Gastrocnemius medialis (tissue), 4 donors: ENCODE results near the gene SULF2. TPM values are rescaled to one million over a fixed set of nuclear protein-coding genes. Genes with fewer than 3 reads are reported as not detected.

Source experiments
- ATAC-seq, 2 donors: fragments of 150-250 bp; one replicate each; pipeline ENCODE4 v1.9.1; 2016
- DNase-seq, 2 donors: peaks; one replicate each; pipeline ENCODE4 v3.0.0-alpha.2; 2019
- H3K27ac ChIP-seq, 4 donors: fragments of 200-600 bp; sonication (generic); 1 replicate in 1 of 4; 2 replicates in 3 of 4; pipeline ENCODE4 v1.5.1; 2016 to 2018; ENCODE audit warnings: mild to moderate bottlenecking in 2 of 4, moderate library complexity in 1 of 4
- H3K27me3 ChIP-seq, 3 donors: fragments of 200-600 bp; sonication (generic) in 2 of 3; 1 replicate in 1 of 3; 2 replicates in 2 of 3; pipeline versions ENCODE4 v1.5.1 to v1.6.0; 2016 to 2019; ENCODE audit warnings: mild to moderate bottlenecking in 1 of 3, moderate library complexity in 1 of 3
- H3K36me3 ChIP-seq, 2 donors: fragments of 200-600 bp; sonication (generic) in 1 of 2; one replicate each; pipeline ENCODE4 v1.5.1; 2017 to 2018
- H3K4me1 ChIP-seq, 2 donors: fragments of 200-600 bp; sonication (generic) in 1 of 2; one replicate each; pipeline ENCODE4 v1.5.1; 2016 to 2017; ENCODE audit warnings: mild to moderate bottlenecking in 2 of 2
- H3K4me3 ChIP-seq, 4 donors: fragments of 200-600 bp; sonication (generic) in 3 of 4; 1 replicate in 1 of 4; 2 replicates in 3 of 4; pipeline ENCODE4 v1.5.1; 2016 to 2019; ENCODE audit warnings: mild to moderate bottlenecking in 2 of 4
- H3K9me3 ChIP-seq, 3 donors: fragments of 200-600 bp; sonication (generic) in 2 of 3; 1 replicate in 1 of 3; 2 replicates in 2 of 3; pipeline ENCODE4 v1.5.1; 2016 to 2019
- CTCF ChIP-seq, 5 experiments: fragments of 450-650 bp in 3 of 5; fragments of 200-600 bp in 2 of 5; sonication (generic) in 2 of 5; IDR thresholded peaks in 4 of 5; conservative IDR thresholded peaks in 1 of 5; 1 replicate in 4 of 5; 2 replicates in 1 of 5; pipeline ENCODE4 v1.5.1; 2016 to 2019; ENCODE audit warnings: antibody characterized with exemption in 5 of 5, mild to moderate bottlenecking in 3 of 5, moderate library complexity in 3 of 5
- POLR2A ChIP-seq, 2 donors: fragments of 450-650 bp; IDR thresholded peaks; one replicate each; pipeline ENCODE4 v1.6.1; 2017; ENCODE audit warnings: antibody characterized with exemption in 2 of 2, mild to moderate bottlenecking in 2 of 2, moderate library complexity in 2 of 2
- in situ Hi-C, 4 donors: fragments of 200-750 bp; cut with MboI; loops; one replicate each; pipeline versions ENCODE4 v1.15.0 to v1.8.0; 2017; ENCODE audit warnings: low sequenced_read_pairs in 4 of 4
- intact Hi-C: fragments of 100-400 bp; cut with DNase I; formaldehyde crosslinking; loops from one replicate; pipeline ENCODE4 v1.15.1; 2023; ENCODE audit warnings: low total_unique reads
- total RNA-seq, 4 donors: library from RNA; depleted of rRNA; stranded (reverse); fragments of >200 nt; gene quantifications; one replicate each; pipeline versions ENCODE4 v1.1.0 to v1.2.3, GENCODE V29; 2016

The SULF2 gene
- total RNA-seq, 4 donors from 2014 or later = 9.8 to 18.8 (median 16.8) TPM

GRCh38 chr20:47645632-47646031, 139.6 kb downstream of the SULF2 start:
- no peaks in the 10 kb centered on the region for H3K9me3 ChIP-seq
- in situ Hi-C loops = no loop called here
- ATAC-seq (no peak), DNase-seq (no peak)
- no peaks in the 10 kb centered on the region for H3K27me3 ChIP-seq
- H3K27ac ChIP-seq = no peak overlapping the region
- peaks cover 0 to 86% of the 10 kb centered on the region in 2 donors for H3K36me3 ChIP-seq
- intact Hi-C loops = no loop called here
- no peaks in the 10 kb centered on the region for H3K4me1 ChIP-seq
- no peak for TF ChIP-seq CTCF (IDR thresholded peaks at IDR 0.05 in 4 of 5, conservative IDR thresholded peaks at IDR 0.05 in 1 of 5)
- TF ChIP-seq POLR2A (IDR thresholded peaks at IDR 0.05) = no peak
- no peak overlapping the region for H3K4me3 ChIP-seq

- TF ChIP-seq POLR2A (IDR thresholded peaks at IDR 0.05) = no peak
- TF ChIP-seq CTCF (IDR thresholded peaks at IDR 0.05 in 4 of 5, conservative IDR thresholded peaks at IDR 0.05 in 1 of 5) = no peak
- no peak overlapping the region for H3K27ac ChIP-seq
- H3K4me3 ChIP-seq = no peak overlapping the region
- no peaks in the 10 kb centered on the region for H3K4me1 ChIP-seq
- no peak for DNase-seq
- intact Hi-C loops = no loop called here
- in situ Hi-C loops = no loop called here
- no peaks in the 10 kb centered on the region for H3K9me3 ChIP-seq
- no peaks in the 10 kb centered on the region for H3K27me3 ChIP-seq
- H3K36me3 ChIP-seq = peaks cover 0 to 87% of the 10 kb centered on the region in 2 donors
- no peak for ATAC-seq
Observed at GRCh38 chr20:47642624-47643023, 142.7 kb downstream of the SULF2 start.

- intact Hi-C loops = no loop called here
- Histone ChIP-seq H3K4me3 (no peak overlapping the region), H3K9me3 (no peaks in the 10 kb centered on the region), H3K27ac (no peak overlapping the region), H3K36me3 (peaks cover 0 to 87% of the 10 kb centered on the region in 2 donors), H3K27me3 (no peaks in the 10 kb centered on the region), H3K4me1 (no peaks in the 10 kb centered on the region)
- ATAC-seq = no peak
- TF ChIP-seq CTCF (IDR thresholded peaks at IDR 0.05 in 4 of 5, conservative IDR thresholded peaks at IDR 0.05 in 1 of 5) (no peak), POLR2A (IDR thresholded peaks at IDR 0.05) (no peak)
- no peak for DNase-seq
- in situ Hi-C loops = no loop called here
Observed at GRCh38 chr20:47642118-47642517, 143.2 kb downstream of the SULF2 start.

- Histone ChIP-seq H3K4me3 (no peak overlapping the region), H3K27me3 (no peaks in the 10 kb centered on the region), H3K27ac (no peak overlapping the region), H3K9me3 (no peaks in the 10 kb centered on the region), H3K4me1 (no peaks in the 10 kb centered on the region), H3K36me3 (peaks cover 5 to 87% of the 10 kb centered on the region in 2 donors)
- DNase-seq (no peak), ATAC-seq (no peak)
- TF ChIP-seq POLR2A (IDR thresholded peaks at IDR 0.05) (no peak), CTCF (IDR thresholded peaks at IDR 0.05 in 4 of 5, conservative IDR thresholded peaks at IDR 0.05 in 1 of 5) (no peak)
- in situ Hi-C loops (no loop called here), intact Hi-C loops (no loop called here)
Observed at GRCh38 chr20:47638851-47639250, 146.4 kb downstream of the SULF2 start.

GRCh38 chr20:47635256-47635655, 150.0 kb downstream of the SULF2 start:
- no peaks in the 10 kb centered on the region for H3K27me3 ChIP-seq
- in situ Hi-C loops (no loop called here), intact Hi-C loops (no loop called here)
- H3K27ac ChIP-seq = no peak overlapping the region
- H3K4me1 ChIP-seq = no peaks in the 10 kb centered on the region
- TF ChIP-seq POLR2A (IDR thresholded peaks at IDR 0.05) (no peak), CTCF (IDR thresholded peaks at IDR 0.05 in 4 of 5, conservative IDR thresholded peaks at IDR 0.05 in 1 of 5) (no peak)
- no peak overlapping the region for H3K4me3 ChIP-seq
- H3K9me3 ChIP-seq = no peaks in the 10 kb centered on the region
- H3K36me3 ChIP-seq = peaks cover 5 to 91% of the 10 kb centered on the region in 2 donors
- ATAC-seq (no peak), DNase-seq (no peak)
